ENCODE results near the gene SIGLEC11. TPM values are rescaled to one million over a fixed set of nuclear protein-coding genes. Genes with fewer than 3 reads are reported as not detected.
"Not testable (repeated sequence)": the region's sequence is repeated elsewhere in the genome, so short reads cannot be mapped to it uniquely, and the experiment has no call there.

The SIGLEC11 gene
- total RNA-seq, 1 donor from 2014 or later = not detected

DNA sequence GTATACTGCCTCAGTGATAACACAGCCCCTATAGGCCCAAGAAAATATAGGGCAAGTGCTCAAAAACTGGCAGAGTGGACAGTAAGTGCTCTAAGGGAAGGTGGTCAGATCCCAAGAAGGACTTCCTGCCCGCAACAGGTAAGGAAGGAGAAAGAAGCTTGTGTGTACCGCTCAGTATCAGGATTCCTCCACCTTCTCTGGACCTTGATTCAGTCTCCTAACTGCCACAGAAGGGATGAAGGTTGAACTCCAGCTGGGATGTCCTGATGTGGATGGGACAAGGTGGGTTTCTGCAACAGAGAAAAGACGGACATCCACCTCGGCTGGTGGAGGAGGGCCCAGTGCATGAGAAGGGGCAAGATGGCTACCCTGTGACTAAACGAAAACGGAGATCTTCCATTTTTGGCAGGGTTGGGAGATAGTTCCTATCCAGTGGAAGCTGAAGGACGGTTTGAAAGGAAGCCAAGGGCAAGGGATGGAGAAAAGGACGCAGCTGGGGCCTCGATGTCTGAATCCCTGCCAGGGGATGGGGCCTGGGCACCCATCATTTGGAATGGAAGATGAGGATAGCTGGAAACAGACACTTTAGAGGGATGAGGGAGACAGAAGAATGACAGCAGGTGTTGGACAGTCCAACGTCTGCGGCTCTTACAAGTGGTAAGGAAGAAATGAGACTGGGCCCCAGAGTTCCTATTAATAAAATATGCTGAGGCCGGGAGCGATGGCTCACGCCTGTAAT is 33.3 kb downstream of the SIGLEC11 start:
- no peak for DNase-seq (ENCODE audit: low read depth, low spot score)

DNA sequence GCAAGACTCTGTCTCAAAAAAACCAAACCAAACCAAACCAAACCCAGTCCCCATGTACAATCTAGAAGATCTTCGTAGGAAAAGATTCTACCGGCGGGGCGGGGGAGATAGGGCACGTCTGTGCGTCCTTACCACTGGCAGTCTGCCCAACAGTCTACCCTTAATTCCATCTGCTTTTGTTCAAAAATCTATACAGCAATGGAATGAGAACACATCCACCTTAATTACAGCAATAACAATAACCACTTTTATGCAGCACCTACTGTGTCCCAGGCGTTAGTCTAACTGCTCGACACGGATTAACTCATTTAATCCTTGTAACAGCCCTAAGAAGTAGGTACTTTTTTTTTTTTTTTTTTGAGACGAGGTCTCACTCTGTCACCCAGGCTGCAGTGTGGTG is 34.5 kb downstream of the SIGLEC11 start:
- no peak for DNase-seq (ENCODE audit: low read depth, low spot score)

DNA sequence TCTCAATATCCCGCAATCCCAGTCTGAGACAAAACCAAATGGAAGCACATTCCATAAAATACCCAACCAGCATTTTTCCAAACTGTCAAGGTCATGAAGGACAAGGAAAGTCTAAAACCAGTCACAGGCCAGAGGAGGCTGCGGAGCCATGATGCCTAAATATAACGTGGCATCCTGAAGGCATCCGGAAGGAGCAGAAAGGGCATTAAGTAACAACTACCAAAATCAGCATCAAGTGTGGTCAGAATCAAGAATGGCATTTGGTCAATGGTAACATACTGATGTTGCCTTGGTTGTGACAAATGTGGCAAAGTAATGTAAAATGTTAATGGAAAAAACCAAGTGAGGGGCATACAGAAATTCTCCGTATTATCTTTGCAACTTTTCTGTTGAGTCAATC is 35.5 kb downstream of the SIGLEC11 start:
- DNase-seq (ENCODE audit: low read depth, low spot score) = no peak

GRCh38 chr19:49924881-49925210 is 36.1 kb downstream of the SIGLEC11 start:
- not testable (repeated sequence) for DNase-seq (ENCODE audit: low read depth, low spot score)

- DNase-seq (ENCODE audit: low read depth, low spot score) = no peak
Observed at GRCh38 chr19:49924004-49924880, 36.7 kb downstream of the SIGLEC11 start.

GRCh38 chr19:49923055-49924003 is 37.6 kb downstream of the SIGLEC11 start:
- no peak for DNase-seq (ENCODE audit: low read depth, low spot score)

DNA sequence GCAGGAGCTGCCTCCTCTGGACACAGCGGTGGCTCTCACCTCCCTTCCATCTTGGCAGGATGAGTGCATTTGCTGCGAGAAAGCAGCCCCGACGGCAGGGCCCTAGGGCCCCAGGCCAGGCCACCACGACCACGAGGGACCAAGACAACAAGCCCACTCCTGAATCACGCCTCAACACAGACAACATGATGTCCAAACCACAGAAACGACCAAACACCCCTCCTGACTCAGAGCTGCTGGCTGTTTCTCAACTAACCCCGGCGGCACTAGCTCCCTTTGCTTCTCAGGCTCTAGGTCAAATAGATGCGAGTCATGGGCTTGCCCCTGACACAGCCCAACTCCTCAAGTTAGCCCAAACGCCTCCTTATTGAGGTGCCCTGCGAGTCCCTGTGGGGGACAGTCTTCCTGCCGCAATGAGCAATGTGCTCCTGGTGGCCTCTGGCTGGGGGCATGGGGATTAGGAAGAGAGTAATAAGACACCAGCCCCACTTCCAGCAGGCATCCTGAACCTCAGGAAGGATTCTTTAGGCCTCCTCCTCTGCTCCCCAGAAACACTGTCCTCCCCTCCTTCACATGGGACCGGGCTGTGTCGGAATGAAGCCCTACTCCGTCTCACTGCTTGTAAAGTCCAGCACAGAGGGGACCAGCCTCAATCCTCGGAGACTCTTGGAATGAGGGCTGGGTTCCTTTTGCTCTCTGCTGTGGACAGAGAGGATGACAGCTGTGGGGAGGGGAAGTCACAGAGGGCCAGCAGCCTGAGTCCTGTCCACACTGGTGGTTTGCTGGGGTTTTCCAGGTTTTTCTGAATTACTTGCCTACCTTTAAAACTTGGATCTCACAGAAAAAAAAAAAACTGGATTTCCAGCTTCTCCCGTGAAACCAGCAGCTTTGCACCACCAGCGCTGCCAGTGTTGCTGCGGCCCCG is 38.8 kb downstream of the SIGLEC11 start:
- DNase-seq (ENCODE audit: low read depth, low spot score) = no peak

DNA sequence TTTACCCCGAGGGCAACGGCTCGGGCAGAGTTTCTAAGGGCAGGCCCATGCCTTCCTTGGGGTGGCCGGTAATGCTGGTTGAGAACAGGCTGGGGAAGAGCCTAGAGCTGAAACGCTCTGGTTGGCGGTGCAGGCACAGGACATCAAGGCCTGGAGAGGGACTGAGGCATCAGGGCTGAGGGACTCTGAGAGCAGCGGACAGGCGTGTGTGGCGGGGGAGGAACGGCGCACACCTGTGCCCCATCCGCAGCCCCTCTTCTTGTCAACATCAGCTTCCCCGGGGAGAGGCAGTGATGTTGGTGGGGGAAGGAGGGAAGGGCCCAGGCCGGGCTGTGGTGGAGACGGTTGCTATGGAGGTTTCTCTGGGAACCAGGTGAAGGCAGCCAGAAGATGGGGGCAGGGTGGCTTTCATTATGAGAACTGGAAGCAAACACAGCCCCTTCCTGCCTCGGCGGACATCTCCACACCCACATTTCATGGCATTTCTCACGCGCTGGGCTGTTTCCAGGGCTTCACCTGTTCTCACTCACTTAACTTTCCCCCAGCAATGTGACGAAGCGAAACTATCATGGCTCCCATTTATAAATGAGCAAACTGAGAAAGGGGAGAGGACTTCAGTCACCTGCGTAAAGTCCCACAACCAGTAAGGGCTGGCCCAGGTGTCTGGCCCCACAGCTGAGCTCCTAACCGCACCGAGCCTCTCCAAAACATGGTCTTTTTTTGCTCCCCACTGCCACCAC is 40.2 kb downstream of the SIGLEC11 start:
- no peak for DNase-seq (ENCODE audit: low read depth, low spot score)

- DNase-seq (ENCODE audit: low read depth, low spot score) = no peak
Observed at GRCh38 chr19:49918089-49918488, 42.9 kb downstream of the SIGLEC11 start.

- no peak for DNase-seq (ENCODE audit: low read depth, low spot score)
Observed at GRCh38 chr19:49916839-49917733, 43.9 kb downstream of the SIGLEC11 start.

DNA sequence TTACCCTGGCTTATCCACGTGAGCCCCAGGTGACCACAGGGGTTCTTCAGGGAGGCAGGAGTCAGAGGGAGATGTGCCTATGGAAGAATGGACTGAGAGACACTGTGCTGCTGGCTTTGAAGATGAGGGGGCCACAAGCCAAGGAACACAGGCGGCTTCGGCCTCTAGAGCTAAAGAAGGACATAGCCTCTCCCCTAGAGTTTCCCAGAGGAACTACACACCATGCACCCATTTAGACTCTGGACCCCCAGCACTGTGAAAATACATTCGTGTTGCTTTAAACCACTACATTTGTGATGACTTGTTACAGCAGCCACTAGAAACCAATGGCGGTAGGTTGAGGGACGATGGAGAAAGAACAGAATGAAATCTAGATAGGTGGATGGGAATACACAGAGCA is 45.7 kb downstream of the SIGLEC11 start:
- DNase-seq (ENCODE audit: low read depth, low spot score) = no peak

DNA sequence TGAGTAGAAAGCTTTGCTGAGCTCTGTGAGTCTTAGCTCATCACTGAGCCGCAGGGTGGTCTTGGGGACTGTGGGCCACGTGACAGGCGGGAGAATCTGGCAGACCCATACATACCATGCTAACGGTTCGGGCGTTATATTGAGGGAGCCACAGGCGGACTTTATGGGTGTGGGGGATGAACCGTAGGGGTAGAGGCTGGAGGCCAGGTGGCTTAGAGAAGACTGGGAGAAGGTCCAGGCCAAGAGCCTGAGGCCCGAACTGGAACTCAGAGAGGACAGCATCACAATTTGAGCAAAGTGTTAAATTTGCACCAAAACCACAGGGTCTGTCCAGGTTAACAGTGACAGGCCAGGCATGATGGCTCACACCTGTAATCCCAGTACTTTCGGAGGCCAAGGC is 47.3 kb downstream of the SIGLEC11 start:
- DNase-seq (ENCODE audit: low read depth, low spot score) = no peak

DNA sequence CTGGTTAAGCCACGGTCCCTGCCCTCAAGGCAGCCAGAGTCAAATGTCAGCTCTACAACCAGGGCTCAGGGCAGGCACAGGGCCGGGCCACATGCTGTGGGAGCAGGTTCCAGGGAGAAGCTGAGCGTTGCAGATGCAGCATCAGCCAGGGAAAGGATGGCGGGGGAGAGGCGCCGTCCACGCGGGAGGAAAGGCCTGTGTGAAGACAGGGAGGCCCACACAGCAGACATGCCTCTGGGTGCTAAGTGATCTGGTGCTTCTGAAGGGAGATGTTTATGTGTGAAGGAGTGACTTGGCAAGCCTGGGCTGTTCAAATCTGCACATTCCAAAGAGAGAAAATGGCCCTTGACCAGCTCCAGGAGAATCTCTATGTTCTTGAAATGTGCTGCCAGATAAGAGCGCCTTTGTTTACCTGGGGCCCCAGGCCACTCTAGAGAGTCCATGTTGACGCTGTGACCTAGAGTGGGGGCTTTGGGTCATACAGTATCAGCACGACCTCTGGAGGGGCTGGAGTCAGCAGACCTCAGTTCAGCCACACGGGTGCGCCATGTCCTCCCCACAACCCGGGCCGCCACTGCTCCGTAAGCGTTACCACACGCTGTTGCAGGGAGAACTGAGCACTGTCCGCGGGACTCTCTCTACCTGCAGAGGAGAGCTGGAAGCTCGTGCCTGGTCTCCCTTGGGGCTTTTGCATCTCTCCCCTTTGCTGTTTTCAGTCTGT is 47.8 kb downstream of the SIGLEC11 start:
- DNase-seq (ENCODE audit: low read depth, low spot score) = no peak

DNA sequence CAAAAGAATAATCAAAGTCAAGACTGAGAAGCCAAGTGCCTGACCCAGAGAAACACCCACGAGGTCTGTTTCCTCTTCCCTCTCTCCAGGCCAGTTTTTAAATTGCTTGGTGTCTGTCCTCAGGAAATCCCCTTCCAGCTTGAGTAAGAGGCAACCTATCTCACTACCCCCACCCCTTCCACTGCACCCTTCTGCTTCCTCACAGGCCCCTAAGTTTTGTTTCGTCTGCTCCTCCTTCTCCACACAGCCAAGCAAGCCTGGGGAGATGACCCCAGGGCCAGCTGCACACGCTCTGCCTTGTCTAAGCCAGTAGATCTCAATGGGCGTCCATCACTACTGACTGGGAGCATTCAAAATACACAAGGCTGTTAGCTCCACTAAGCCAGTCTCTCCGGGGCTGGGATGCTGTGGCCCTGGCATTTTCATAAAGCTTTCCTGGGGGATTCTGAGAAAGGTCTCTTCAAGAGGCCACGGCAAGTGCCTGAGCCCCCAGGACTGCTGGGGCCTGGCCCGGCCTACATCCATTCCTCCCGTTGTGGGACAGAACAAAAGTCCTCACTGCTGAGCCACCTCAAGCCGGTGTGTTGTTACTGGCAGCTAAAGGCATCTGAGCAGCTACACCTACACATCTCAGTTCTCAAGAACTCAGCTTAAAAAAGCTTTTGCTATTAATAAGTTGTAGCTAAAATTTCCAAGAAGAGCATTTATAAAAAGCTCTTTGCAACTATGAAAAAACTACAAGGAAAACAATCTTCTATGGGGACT is 49.4 kb downstream of the SIGLEC11 start:
- DNase-seq (ENCODE audit: low read depth, low spot score) = no peak

DNA sequence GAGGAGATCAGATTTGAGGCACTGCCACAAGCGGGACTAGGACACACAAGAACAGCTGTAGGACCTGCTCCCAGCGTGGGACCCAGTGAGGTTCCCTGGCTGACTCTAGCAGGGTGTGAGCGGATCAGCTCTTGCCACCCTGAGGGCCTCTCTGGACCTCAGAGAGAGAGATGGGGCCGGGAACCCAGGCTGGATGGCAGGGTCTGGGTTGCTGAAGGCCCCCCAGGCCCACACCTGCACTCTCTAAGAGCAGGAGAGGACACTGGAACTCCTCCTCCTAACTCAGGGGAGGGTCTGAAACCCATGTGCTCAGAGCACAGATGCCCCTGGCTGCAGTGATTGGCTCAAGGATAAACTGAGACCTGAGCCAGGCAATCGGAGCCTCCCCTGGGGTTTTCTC is 50.8 kb downstream of the SIGLEC11 start:
- DNase-seq (ENCODE audit: low read depth, low spot score) = no peak

DNA sequence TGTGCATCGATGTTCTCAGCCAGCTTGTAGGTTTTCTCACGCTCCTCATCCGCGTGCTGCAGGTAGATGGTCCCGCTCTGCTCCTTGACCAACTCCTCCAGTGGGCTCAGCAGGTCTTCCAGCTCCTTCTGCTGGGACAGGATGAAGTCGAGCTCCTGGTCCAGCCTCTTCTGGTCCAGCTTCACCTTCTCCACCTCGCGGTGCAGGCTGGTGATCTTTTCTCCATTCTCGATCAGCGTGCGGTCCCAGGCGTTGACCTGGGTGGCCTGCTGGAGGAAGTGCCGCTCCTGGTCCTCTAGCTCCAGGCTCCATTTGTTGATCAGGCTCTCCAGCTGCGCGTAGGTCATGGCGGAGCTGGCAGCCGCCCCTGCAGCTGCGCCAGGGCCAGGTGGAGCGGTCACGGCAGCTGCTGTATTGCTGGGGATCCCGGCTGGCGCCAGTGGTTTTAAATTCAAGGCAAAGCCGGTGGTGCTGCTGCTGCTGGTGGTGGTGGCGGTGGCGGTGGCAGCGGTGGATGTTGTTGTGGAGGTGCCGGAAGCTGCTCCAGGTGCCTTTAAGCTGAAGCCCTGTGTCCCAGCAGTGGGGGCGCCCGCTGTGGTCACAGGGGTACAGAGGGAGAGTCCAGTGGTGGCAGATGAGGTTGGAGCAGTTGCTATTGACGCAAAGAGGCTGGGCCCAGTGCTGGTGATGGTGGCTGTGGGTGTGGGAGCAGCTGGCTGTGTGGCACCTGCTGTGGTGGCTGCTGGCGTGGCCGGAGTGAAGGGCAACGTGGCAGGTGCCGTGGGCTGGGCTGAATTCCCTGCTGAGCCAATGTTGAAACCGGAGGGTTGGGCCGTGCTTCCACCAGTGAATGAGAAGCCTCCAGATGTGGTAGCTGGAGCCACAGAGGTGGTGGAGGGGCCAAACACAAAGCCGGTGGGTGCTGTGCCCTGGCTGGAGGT is 52.2 kb downstream of the SIGLEC11 start:
- no peak for DNase-seq (ENCODE audit: low read depth, low spot score)
